Measurements from ENCODE around the gene INPP4B. TPM values are rescaled to one million over a fixed set of nuclear protein-coding genes. Genes with fewer than 3 reads are reported as not detected.

Gene INPP4B
- total RNA-seq, 1 donor: 54.2 TPM

DNA sequence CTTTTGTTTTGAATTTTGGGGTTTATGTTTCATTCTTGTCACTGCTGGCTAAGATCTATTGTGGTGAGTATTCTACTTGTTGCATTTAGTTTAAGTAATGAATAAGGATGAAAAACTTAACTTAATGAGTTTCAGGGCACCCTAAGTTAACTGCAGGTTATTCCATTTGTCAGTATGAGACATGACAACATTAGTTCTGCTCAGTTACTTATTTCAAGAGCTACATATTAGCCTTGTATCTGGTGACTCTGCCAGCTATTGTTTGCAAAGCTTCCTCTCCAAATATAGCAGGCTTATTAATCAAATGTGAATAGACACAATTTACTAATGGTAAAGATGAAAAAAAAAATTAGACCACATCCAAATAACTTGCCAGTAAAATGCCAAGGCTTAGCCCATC, 642.6 kb downstream of the INPP4B start:
- TF ChIP-seq, protein P1, sequence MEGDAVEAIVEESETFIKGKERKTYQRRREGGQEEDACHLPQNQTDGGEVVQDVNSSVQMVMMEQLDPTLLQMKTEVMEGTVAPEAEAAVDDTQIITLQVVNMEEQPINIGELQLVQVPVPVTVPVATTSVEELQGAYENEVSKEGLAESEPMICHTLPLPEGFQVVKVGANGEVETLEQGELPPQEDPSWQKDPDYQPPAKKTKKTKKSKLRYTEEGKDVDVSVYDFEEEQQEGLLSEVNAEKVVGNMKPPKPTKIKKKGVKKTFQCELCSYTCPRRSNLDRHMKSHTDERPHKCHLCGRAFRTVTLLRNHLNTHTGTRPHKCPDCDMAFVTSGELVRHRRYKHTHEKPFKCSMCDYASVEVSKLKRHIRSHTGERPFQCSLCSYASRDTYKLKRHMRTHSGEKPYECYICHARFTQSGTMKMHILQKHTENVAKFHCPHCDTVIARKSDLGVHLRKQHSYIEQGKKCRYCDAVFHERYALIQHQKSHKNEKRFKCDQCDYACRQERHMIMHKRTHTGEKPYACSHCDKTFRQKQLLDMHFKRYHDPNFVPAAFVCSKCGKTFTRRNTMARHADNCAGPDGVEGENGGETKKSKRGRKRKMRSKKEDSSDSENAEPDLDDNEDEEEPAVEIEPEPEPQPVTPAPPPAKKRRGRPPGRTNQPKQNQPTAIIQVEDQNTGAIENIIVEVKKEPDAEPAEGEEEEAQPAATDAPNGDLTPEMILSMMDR (IDR thresholded peaks at IDR 0.05; ENCODE audit: insufficient read depth, low read length): no peak
- H3K4me3 ChIP-seq (ENCODE audit: low read depth, low read length): no peak overlapping the region
- no peak for DNase-seq (ENCODE audit: low read depth)

DNA sequence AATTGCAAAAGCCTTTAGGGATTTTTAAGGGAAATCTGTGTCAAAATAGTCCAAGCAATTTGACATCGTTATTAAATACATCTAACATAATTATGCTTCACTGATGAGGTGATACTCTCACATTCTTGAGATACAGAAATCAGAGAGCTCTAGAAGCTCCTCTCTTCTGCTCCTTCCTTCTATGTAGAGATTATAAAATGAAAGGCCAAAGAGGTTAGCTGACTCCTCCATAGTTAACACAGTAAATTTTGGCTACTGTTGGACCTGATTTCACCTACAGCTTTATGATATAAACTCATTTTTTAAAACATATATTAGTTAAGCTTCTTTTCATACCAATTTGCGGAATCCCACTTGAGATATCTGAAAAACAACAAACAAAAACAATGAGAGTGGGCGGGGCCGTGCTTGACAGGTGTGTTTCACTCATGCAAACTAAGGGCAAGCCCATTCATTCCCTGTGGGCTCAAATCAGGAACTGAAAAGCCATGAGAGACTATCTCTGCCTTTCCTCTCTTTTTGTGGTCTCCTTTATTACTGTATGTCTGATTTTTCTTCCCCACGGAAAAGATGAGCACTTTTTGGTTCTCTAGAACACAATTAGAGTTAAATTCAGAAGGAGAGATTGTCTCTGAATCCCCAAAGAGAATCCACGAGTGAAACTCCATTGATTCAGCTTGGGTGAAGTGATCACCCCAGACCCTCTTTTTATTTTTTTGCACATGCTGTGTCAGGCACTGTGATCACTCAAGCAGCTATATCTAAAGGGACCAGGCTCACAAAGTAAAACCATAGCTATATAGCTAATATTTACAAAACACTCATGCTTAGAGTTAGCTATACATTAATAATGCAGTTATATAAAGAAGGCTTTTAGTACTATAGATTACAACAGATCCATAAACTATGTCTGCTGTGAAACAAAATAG, 643.4 kb downstream of the INPP4B start:
- no peak for DNase-seq (ENCODE audit: low read depth)
- H3K4me3 ChIP-seq (ENCODE audit: low read depth, low read length): no peak overlapping the region
- TF ChIP-seq, protein P1 (IDR thresholded peaks at IDR 0.05; ENCODE audit: insufficient read depth, low read length): no peak

DNA sequence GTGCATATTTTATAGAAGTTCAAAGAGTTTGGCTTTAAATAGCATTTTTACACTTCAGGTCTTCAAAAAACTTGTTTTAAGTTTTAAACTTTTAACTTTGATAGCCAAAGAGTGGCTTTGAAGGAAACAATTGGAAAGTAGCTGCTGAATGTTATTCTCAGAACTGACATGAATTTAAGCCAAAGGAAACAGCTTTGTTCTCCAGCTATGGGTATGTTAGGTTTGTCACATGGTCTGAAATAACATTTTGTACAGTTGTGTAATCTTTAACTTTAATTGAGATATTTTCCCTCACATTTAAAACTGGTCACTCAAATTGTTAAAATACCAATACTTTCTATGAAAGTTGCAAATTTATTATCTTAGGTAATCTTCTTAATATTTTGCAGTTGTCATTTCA, 645.1 kb downstream of the INPP4B start:
- no peak overlapping the region for H3K4me3 ChIP-seq (ENCODE audit: low read depth, low read length)
- TF ChIP-seq, protein P1 (IDR thresholded peaks at IDR 0.05; ENCODE audit: insufficient read depth, low read length): no peak
- peak; percentile 58 for DNase-seq (ENCODE audit: low read depth)

DNA sequence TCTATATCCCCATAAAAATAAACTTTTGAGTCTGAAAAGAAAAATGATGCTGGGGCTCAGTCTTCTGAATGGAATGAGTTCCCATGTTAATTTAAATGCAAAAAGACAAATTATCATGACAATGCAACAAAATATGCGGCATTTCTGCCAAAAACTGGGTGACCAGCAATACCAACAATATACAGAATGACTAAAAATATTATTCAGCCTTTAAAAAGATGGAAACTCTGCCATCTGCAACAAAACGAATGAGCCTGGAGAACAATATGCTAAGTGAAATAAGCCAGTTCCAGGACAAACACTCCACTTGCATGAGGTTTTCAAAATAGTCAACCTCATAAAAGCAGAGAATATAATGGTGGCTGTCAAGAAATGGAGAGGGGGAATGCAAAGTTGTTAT, 651.2 kb downstream of the INPP4B start:
- TF ChIP-seq, protein P1 (IDR thresholded peaks at IDR 0.05; ENCODE audit: insufficient read depth, low read length): no peak
- DNase-seq (ENCODE audit: low read depth): peak; percentile 72
- H3K4me3 ChIP-seq (ENCODE audit: low read depth, low read length): no peak overlapping the region

DNA sequence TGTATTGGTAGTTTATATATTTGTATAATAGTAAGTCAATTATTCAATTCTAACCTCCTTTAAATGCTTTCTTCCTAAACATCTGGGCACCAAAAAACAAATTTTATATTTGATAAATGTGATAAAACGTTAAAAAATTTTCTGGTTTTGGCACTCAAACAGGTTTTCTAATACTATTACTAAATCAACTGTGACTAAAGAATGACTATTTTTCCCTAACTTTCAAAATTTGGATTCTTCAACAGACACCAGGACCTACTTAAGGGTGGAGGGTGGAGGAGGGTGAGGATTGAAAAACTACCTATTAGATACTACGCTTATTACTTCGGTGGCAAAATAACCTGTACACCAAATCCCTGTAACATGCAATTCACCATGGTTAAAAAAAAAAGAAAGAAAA, 654.2 kb downstream of the INPP4B start:
- TF ChIP-seq, protein P1 (IDR thresholded peaks at IDR 0.05; ENCODE audit: insufficient read depth, low read length): no peak
- DNase-seq (ENCODE audit: low read depth): peak; percentile 39
- no peak overlapping the region for H3K4me3 ChIP-seq (ENCODE audit: low read depth, low read length)

DNA sequence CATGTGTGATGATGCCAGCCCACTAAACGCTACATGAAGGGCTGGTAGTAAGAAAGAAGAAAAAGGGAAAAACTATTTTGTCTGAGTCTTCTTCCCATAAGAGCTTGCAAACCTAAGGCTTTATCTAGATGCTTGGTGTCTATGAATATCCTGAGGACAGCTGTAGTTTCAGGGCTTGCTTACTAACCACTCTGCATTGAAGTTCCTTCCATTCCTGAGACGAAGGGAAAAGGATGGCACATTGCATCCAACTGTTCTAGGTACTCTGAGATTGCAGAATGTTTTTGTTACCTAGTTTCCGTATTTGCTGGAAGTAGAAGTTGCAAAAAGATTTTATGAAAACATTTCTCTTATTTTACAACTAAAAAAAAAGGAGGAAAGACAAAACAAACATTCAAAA, 665.1 kb downstream of the INPP4B start:
- TF ChIP-seq, protein P1 (IDR thresholded peaks at IDR 0.05; ENCODE audit: insufficient read depth, low read length): no peak
- DNase-seq (ENCODE audit: low read depth): no peak

More for the DNA sequence above, 665.1 kb downstream of the INPP4B start:
- no peak overlapping the region for H3K4me3 ChIP-seq (ENCODE audit: low read depth, low read length)
